ENCODE results near the gene ST6GALNAC3.

ST6GALNAC3 gene

DNA sequence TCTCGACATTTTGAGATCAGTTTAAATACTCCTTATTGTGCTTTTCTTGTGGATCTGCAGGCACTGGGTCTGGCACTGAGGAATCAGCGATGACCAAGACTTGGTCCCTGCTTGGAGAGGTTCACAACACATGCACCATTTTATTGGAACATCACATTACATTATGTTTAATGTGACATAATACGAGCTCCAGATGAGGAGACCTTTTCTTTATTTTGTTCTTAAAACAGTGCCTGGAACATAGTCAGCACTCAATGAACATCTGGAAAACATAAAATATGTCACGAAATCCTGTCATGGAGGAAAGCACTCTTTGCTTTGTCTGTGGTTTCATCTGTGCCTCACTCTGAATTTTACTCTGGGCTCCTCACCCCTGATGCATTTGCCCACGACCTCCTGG is 110.7 kb downstream of the ST6GALNAC3 start:
- in situ Hi-C loops (cut with HindIII; ENCODE audit: low sequenced_read_pairs): no loop called here

DNA sequence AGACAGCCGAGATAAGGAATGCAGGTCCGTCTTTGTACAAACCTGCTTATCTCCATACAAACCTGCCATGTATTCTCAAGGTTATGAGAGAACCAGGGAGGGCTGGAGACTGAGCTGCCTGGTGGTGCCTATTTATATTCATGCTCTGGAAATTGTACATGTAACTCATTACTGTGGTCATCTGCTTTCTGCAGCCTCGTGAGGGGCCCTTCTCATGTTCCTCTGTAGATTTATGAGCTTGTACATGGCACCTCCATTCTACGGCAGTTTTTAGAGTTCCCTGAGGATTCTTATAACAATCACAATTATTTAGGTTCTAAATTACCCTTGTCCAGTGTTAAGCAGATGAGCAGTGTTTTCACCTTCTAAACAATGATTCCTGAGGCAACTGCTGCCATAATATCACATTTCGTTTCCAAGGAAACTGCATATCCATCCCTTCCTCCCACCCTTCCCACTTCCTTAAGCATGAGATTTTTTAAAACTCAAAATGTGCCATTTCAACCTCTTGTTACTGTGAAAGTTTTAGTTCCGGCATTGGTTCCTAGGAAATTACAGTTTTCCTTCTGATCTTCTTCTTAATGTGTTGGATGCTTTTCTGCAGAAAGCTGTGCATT is 112.1 kb downstream of the ST6GALNAC3 start:
- in situ Hi-C loops (cut with HindIII; ENCODE audit: low sequenced_read_pairs): no loop called here

DNA sequence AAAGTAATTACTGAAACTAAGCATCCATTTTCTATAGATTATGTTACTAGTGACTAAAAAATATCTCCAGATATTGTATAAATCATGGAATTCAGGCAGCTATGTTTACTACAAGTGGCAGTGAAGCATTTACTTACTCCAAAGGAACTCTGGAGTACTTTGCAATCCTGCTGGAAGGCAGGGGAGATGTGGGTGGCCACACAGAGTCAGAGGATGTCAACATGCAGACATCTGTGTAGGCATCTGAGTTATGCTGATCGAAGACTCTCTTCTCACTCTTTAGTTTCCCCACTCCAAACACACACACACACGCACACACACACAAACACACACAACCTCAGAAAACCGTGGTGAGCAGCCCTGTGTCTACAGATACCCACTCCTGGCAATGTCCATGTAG is 112.9 kb downstream of the ST6GALNAC3 start:
- in situ Hi-C loops (cut with HindIII; ENCODE audit: low sequenced_read_pairs): no loop called here

DNA sequence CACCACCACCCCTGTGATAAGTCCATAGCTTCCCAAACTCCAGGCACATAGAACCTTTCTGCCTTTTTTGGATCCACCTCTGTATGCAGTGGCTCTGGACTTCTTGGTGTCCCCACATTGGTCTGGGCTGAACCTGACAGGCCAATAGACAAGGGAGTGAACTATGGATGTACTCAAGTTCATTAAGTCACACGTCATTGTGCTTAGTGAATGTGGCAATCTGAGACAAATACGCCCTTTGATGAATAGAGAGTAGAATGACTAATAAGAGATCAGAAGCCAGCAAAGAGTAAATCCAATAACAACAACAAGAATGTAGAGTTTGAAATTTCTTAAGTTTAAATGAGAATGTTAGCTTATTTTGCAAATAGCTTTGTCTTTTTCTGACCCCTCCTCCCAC is 114.8 kb downstream of the ST6GALNAC3 start:
- in situ Hi-C loops (cut with HindIII; ENCODE audit: low sequenced_read_pairs): no loop called here

DNA sequence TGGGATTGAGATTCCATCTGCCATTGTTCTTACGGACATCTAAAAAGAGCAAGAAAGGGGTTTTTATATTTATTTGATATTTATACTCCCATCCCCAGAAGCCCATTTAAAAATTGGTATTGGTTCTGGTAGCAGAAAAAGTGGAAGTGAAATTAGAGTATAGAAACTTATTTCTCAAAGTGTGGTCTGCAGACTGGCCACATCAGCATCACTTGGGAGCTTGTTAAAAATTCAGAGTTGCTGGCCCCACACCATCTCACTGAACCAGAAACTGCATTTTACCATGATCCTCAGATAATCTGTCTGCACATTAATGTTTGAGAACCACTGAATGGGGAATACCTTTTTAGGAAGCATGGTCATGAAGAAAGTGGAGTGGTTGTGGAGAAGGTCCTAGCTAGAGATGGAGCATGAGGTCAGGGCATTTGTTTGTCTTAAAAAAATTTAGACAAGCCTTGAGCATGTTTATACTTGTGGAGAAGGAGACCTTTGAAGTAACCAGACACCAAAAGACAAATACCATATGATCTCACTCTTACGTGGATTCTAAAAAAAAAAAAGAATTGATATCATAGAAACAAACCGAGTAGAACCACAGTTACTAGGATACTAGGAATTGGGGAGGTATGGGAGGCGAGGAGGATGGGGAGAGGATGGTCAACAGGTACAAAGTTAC is 116.3 kb downstream of the ST6GALNAC3 start:
- in situ Hi-C loops (cut with HindIII; ENCODE audit: low sequenced_read_pairs): no loop called here

DNA sequence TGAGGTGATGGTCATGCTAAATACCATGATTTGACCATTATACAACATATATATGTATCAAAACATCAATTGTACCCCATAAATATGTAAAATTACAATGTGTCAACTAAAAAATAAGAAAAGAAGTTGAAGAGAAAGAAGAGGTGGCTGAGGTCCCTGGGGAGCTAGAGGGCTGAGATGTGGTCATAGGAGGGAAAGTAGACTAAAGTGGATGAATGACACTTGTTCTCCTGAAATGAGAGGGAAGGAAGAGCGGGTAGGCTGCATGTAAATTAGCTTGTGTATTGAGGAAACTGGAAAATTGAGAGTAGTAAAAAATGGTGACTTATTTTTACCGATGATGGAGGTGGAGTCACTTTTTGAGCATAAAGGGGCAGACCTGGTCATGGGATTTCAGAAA is 117.0 kb downstream of the ST6GALNAC3 start:
- in situ Hi-C loops (cut with HindIII; ENCODE audit: low sequenced_read_pairs): no loop called here

DNA sequence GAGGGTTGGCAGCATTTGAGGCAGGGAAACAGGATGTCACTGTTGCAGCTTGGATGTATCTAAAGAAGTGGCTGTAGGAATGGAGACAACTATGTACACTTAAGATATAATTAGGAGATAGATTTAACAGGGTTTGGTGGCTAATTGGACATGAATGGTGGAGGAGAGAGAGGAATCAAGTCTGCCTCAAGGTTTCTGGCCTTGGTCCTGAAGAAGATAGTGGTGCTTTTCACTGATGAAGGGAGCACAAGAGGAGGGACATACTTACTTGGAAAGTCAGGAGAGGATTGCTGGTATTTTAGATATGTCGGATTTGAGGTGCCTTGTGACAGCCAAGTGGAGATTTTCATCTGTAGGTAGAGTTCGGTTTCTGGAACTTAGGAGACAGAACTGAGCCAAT is 123.9 kb downstream of the ST6GALNAC3 start:
- in situ Hi-C loops (cut with HindIII; ENCODE audit: low sequenced_read_pairs): no loop called here

DNA sequence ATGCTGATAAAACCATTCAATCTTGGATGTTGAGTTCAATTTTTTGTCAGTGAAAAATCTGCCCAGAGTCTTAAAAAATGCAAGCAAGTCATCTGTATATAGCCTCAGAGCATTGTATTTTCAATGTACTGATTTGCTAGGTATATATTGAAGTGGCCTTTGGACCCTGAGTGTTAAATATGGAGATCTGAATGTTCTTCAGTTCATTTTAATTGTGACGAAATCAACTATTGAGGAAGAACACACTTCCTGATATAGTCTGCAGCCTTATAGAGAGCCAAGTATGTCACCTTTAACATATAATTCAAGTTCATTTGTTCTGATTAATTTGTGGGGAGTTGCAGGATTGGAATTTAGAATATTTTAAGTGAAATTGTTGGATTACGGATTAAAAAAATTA is 128.1 kb downstream of the ST6GALNAC3 start:
- in situ Hi-C loops (cut with HindIII; ENCODE audit: low sequenced_read_pairs): no loop called here

DNA sequence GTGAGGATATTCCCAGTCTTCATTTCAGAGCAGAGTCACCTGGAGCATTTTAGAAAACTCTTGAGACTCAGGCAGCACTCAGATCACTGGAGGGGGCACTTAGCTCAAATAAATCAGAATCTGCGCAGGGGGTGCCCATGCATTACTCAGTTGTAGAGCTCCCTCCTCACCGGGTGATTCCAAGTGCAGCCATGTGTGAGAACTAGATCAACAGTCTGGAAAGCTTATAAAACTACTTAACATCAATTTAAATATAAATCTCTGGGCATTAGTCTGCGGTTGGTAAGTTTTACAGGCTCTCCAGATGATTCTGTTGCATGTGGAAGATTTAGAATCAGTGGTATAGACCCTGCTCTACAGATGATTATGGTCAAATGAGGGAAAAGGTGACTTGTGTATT is 128.6 kb downstream of the ST6GALNAC3 start:
- in situ Hi-C loops (cut with HindIII; ENCODE audit: low sequenced_read_pairs): no loop called here

DNA sequence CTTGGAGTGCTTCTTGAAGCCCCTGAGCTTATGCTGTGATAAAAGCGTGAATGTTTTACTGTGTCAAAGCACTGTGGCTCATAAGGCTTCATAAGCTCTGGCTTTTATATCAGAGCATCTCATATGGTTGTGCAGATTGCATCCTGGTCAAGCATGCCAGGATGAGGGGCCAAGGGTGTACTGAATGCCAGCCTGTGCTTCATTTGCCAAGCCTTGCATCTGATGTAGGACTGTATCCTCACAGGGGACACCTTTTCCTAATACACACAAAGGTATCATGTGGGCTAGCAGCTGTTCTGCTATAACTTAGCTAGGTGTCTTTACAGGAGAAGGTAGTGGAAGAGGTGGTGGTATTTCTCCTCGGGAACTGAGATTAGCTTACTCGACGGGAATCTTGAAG is 134.7 kb downstream of the ST6GALNAC3 start:
- in situ Hi-C loops (cut with HindIII; ENCODE audit: low sequenced_read_pairs): no loop called here

DNA sequence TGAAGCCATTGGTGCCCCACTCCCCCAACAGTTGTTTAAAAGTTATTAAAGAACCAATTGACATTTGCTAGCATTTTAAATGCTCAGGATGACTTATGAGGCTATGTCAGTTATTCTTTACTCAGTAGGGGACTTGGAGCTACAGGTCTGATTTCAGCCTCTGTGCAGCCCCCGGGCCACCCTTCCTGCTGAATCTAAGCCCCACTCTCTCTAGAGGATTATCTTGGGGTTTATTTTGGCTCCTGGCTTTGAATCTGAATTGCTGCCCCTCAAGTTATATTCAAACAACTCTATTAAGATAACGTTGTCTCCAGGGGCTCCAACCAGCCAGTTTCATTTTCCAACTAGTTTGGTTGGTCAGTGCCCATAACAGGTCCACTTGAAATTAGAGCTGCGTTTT is 135.1 kb downstream of the ST6GALNAC3 start:
- in situ Hi-C loops (cut with HindIII; ENCODE audit: low sequenced_read_pairs): no loop called here

DNA sequence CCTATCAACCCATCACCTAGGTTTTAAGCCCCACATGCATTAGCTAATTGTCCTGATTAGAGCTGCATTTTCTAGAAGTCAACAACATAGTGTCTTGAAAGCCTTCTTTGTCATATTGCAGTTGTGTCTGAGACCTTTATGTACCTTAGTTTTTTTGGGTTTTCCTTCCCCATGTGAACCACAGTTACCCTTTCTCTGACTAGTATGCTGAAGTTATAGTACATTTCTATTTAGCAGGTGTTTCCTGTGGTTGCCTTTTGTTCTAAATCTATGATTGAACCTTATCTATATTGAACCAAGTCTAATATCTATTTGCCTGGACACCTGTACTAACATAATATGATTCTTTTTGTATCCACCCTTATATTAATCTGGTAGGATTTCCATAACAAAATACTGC is 135.6 kb downstream of the ST6GALNAC3 start:
- in situ Hi-C loops (cut with HindIII; ENCODE audit: low sequenced_read_pairs): no loop called here

DNA sequence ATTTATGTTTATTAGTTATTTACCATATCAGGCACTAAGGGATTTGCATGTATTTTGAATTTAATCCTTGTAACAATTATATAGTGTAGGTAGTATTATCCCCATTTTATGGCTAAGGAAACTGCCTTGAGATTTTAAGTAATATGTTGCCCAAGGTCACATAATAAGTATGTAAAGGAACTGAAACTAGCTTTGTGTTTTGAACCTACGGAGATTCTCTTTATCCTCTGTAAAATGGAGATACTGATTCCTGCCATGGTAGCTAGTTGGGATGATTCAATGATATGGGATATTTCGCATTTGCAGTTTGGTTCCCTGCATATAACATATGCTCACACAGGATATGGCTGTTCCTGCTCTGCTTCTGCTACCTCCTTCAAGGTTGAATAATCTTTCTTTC is 144.3 kb downstream of the ST6GALNAC3 start:
- in situ Hi-C loops (cut with HindIII; ENCODE audit: low sequenced_read_pairs): no loop called here

DNA sequence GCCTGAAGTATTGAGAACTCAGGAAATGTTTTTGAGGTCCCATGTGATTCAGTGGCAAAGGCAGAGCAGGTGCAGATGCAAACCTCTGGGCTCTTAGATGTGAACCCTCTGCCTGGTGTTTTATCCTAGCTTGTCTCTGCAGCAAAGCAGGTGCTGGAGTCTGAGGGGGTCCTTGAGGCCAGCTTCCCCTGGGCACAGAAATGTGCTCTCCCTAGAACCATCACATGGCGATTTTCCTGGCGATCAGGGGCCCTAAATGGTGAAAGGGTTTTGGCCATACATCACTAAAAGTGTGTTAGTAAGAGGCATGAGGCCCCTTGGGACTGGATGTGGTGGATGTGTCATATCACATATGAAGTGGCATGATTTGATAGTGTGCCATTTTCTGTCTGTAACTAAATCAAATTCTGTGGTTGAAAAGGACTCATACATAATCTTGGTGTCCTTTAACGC is 144.8 kb downstream of the ST6GALNAC3 start:
- in situ Hi-C loops (cut with HindIII; ENCODE audit: low sequenced_read_pairs): no loop called here

DNA sequence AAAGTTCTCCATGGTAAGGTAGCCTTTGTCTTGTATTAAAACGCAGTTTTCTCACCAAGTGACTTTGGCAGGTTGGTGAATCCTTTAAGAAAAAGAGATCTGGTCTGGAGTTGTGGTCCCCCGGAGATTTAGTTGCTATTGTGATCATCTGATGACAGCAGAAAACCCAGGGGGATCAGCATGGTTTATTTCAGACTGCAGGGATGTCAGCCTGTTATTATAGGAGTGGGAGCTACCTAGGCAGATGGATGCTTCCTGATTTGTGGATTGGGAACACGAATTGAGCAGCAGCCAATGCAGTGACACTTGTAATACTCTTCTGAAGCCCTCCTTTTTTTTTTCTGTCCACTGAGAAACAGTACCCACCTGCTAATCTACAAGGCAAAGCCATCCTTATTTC is 150.2 kb downstream of the ST6GALNAC3 start:
- in situ Hi-C loops (cut with HindIII; ENCODE audit: low sequenced_read_pairs): no loop called here

DNA sequence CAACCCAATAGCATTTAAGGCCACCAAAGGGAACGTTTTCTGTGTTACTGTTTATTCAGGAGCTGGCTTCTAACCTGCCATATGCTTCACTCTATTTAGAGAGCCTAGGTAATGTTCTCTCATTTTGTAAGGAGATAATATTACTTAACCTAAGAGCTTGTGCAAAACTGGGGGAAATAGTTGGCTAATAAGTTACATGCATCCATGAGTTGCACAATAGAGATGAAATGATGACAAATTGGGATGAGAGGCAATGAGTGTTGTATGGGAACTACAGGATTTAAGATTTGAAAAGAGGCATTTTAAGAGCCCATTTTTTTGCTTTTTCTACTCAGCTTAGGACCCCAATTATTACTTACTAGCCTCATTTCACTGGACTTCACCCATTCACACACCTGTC is 151.0 kb downstream of the ST6GALNAC3 start:
- in situ Hi-C loops (cut with HindIII; ENCODE audit: low sequenced_read_pairs): no loop called here

DNA sequence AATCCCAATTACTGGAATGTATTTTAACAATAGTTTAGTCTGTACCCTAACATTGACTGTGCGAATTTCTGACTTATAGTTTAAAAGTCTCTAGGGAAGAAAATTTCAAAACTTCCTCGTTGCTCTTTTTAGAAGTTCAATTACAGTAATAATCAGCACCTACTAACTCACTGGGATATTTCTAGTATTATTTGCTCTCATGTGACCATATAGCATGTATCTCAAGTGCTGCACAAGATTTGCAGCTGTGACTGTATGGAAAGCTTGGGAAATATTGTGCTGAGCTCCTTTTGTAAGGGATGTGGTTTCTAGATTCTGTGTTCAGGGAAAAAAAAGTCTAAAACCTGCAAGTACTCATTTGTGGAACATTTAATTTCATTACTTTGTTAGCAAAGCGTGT is 153.1 kb downstream of the ST6GALNAC3 start:
- in situ Hi-C loops (cut with HindIII; ENCODE audit: low sequenced_read_pairs): no loop called here

DNA sequence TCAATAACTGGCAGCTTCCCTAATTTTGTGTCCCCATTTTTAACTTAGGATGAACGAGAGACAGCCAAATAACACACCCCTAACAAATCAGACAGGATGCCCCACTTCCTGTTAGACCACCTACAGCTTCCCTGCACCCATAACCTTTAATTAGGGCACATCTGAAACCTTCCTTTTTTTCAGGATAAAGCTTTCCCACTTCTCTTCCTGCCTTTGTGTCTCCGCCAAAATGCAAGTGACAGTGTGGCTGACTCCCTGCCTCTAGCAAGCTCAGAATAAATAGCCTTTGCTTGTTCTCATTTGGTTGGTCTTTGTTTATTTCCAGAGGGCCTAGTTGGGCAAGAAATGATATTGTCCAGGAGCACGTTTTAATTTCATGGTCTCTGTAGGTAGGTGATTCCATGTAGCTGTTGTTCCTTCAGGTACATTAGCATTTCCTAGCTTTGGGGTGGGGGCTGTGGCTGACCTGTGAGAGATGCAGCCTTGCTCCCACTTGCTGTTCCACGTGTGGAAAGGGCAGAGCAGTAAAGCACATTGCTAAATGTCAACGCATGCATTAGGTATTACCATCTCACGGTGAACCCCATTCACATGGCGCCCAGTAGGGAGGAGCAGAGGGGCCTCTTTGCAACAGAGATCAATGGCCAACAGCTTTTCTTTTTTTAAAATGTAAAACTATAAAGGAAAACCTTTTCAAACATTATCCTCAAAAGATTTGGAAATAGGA is 154.9 kb downstream of the ST6GALNAC3 start:
- in situ Hi-C loops (cut with HindIII; ENCODE audit: low sequenced_read_pairs): no loop called here

DNA sequence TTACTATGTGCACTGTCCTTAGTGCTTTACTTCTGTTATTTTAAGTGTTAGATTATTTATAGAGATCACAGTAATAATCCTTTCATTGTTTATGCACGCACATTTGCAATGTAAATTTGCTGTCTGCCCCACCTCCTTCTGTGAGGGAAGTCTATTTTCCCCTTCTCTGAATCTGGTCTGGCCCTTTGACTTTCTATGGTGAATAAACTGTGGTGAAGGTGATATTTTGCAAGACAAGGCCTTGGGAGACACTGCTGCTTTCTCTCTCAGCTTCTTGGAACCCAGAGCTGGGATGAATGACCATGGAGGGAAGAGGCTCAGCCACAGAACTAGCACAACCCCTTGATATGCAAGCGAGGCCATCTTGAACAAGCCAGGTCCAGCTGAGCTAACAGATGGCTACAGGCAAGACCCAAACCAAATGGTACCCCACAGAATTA is 156.3 kb downstream of the ST6GALNAC3 start:
- in situ Hi-C loops (cut with HindIII; ENCODE audit: low sequenced_read_pairs): no loop called here

DNA sequence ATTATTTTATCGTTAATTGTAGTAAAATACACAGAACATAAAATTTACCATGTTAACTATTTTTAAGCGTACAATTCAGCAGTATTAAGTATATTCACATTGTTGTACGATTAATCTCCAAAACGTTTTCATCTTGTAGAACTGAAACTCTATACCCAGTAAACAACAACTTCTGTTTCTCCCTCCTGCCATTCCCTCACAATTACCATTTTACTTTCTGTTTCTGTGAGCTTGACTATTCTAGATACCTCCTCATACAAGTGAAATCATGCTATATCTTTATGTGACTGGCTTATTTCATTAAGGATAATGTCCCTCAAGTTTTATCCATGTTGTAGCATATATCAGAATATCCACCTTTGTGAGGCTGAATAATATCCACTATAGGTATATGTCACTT is 156.8 kb downstream of the ST6GALNAC3 start:
- in situ Hi-C loops (cut with HindIII; ENCODE audit: low sequenced_read_pairs): no loop called here

DNA sequence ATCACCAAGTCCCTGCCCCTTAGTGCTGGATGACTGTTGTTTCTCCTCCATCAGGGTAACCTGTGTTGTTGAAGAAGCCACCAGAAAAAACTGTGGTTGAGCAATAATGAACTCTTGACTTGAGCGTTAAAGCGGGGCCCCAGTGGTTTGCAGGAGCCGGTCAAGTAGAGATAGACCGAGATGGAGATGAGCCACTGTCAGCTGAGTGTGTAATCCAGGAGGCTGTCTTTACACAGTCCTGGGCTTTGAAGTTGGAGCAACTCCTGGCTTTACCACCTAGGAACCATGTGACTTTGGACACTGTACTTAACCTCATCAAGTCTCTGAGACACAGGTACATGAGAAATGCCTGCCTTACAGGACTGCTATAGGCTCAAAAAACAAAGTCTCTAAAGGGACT is 158.1 kb downstream of the ST6GALNAC3 start:
- in situ Hi-C loops (cut with HindIII; ENCODE audit: low sequenced_read_pairs): no loop called here

DNA sequence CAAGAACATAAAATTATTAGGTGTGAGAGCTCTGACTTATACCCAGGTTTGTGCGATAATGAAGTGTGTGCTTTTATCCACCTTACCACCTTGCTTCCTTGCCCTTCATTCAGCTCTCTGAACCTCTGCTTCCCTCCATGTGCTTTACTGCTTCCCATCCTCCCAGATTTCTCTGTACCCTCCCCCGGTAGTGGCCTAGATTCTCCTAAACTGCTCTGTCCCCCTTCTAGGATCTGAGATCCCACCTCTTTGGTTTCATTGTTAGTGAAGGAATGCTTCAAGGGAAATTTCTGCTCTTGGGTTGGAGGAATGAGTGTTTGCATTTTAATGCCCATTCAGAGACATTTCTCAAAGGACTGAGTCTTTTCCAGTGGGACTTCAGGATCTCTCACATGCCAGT is 159.5 kb downstream of the ST6GALNAC3 start:
- in situ Hi-C loops (cut with HindIII; ENCODE audit: low sequenced_read_pairs): no loop called here

Data from endothelial cell of hepatic sinusoid (primary cell).